Kidney (tissue), 14 donors: ENCODE measurements around the gene RUFY4. TPM values are rescaled to one million over a fixed set of nuclear protein-coding genes. Genes with fewer than 3 reads are reported as not detected.

ENCODE experiments used
- DNase-seq, 5 donors: peaks; one replicate each; pipeline ENCODE4 v3.0.0-alpha.2; 2013 to 2020
- FAIRE-seq: peaks from 2 replicates; lab custom pipeline; 2012; peaks lifted over from hg19 to GRCh38; lab: Jason Lieb, UNC
- H3K27ac ChIP-seq, 2 donors: one replicate each; pipeline ENCODE4 v1.7.0; 2013; ENCODE audit warnings: low read depth in 2 of 2, low read length in 2 of 2, inconsistent platforms in 1 of 2
- H3K27me3 ChIP-seq: one replicate; pipeline ENCODE4 v1.7.1; 2013; ENCODE audit warnings: low read length, inconsistent platforms; ENCODE audit not compliant: control insufficient read depth, insufficient read depth
- H3K36me3 ChIP-seq, 3 donors: one replicate each; pipeline versions ENCODE4 v1.7.0 to v1.7.1; 2013; ENCODE audit warnings: low read length in 3 of 3, control low read depth in 1 of 3, inconsistent platforms in 1 of 3; ENCODE audit not compliant: insufficient read depth in 3 of 3, control insufficient read depth in 2 of 3
- H3K4me1 ChIP-seq, 3 donors: one replicate each; pipeline versions ENCODE4 v1.7.0 to v1.7.1; 2013; ENCODE audit warnings: low read length in 3 of 3, inconsistent platforms in 1 of 3, low read depth in 1 of 3; ENCODE audit not compliant: control insufficient read depth in 2 of 3, insufficient read depth in 2 of 3
- H3K4me3 ChIP-seq, 3 donors: one replicate each; pipeline versions ENCODE4 v1.7.0 to v1.8.1; 2013; ENCODE audit warnings: low read length in 3 of 3, control low read depth in 1 of 3, inconsistent platforms in 1 of 3
- H3K9ac ChIP-seq, 3 donors: one replicate each; pipeline versions ENCODE4 v1.7.0 to v1.7.1; 2013; ENCODE audit warnings: low read length in 3 of 3, control low read depth in 1 of 3, inconsistent platforms in 1 of 3
- H3K9me3 ChIP-seq, 3 donors: one replicate each; pipeline versions ENCODE4 v1.7.0 to v1.7.1; 2013; ENCODE audit warnings: low read length in 3 of 3, control low read depth in 1 of 3, inconsistent platforms in 1 of 3; ENCODE audit not compliant: control insufficient read depth in 2 of 3, insufficient read depth in 1 of 3
- CTCF ChIP-seq: IDR thresholded peaks from 3 replicates; pipeline ENCODE4 v1.5.1; 2012; ENCODE audit warnings: mild to moderate bottlenecking, moderate library complexity, borderline replicate concordance; ENCODE audit not compliant: insufficient read depth; ENCODE audit errors: extremely low read depth
- intact Hi-C: fragments of 100-400 bp; cut with DNase I; formaldehyde crosslinking; loops from one replicate; pipeline ENCODE4 v1.11.1; 2022
- polyA plus RNA-seq: library from polyadenylated mRNA; stranded (reverse); fragments of 350-450 nt; fragmentation: Illumina TruSeq; extraction: RNeasy Lipid Tissue Mini Kit (QIAGEN cat#74804); gene quantifications from one replicate; pipeline ENCODE4 v1.2.3, GENCODE V29; 2014; ENCODE audit warnings: low read depth, low replicate concordance; ENCODE audit not compliant: insufficient read depth
- total RNA-seq: library from RNA; stranded (reverse); fragmentation: NEBNext Ultra II Directional; extraction: Animal tissue kit (Norgen Biotek cat#: 25700); gene quantifications from one replicate; pipeline ENCODE4 v1.2.1, GENCODE V29; 2021
- donor health status: control.
- donor health status: control.
- donor health status: control.
- donor health status: control.
- donor health status: control.
- donor health status: DM: yes; HTN: yes; CAD: no.
- donor health status: Normal renal cell carcinoma (clear cell type).

RUFY4 gene
- total and polyA plus RNA-seq, 2 donors from 2014 or later = 0.69 TPM; not detected in 1

DNA sequence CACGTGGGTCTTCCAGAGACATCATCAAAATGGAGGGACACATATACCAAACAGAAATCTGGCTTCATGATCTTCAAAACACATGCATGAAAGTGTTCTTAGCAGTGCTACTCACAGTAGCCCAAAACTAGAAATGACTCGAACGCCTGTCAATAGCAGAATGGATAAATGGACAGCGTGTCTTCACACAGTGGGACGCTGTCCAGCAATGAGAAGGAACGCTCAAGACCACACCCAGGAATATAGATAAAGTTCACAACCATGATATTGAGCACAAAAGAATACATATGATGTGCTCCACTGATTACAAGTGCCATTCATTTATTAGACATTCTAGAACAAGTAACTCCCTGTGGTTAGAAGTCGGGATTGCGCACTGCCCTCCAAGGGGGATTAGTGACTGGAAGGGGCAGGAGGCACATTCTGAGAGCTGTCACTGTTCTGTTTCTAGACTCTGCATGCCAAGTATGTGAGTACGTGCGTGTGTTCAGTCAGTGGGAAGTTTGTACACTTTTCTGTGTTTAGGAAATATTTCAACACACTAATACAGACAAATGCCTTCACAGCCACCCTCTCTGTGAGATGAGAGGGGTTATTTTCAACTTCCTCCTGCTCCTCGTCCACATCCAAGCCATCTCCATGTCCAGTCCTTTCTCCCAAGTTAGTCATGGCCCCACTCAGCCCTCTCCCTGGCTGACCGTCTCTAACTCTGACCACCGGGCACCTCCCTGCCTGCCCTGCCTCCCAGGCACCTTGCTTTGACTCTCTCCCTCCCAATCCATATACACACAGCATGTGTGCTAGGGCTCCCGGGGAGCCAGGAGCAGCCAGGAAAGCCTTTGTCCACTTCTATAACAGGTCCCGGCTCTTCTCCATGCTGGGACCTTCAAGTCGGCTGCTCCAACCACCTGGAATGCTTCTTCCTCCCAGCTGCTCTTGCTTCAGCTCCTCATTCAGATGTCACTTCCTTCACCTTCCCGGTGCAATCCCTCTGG, 39.4 kb upstream of the RUFY4 start:
- no peaks in the 10 kb centered on the region for H3K36me3 ChIP-seq
- no peak for FAIRE-seq
- H3K4me3 ChIP-seq = no peak overlapping the region
- H3K4me1 ChIP-seq = peaks cover 0 to 5% (median 2%) of the 10 kb centered on the region in 3 donors
- peaks cover 3% of the 10 kb centered on the region for H3K27me3 ChIP-seq
- no peak overlapping the region for H3K27ac ChIP-seq
- no peak for TF ChIP-seq CTCF
- no peak for DNase-seq
- intact Hi-C loops = no loop called here
- H3K9me3 ChIP-seq = peaks cover 0 to 4% (median 0%) of the 10 kb centered on the region in 3 donors
- no peak overlapping the region for H3K9ac ChIP-seq

DNA sequence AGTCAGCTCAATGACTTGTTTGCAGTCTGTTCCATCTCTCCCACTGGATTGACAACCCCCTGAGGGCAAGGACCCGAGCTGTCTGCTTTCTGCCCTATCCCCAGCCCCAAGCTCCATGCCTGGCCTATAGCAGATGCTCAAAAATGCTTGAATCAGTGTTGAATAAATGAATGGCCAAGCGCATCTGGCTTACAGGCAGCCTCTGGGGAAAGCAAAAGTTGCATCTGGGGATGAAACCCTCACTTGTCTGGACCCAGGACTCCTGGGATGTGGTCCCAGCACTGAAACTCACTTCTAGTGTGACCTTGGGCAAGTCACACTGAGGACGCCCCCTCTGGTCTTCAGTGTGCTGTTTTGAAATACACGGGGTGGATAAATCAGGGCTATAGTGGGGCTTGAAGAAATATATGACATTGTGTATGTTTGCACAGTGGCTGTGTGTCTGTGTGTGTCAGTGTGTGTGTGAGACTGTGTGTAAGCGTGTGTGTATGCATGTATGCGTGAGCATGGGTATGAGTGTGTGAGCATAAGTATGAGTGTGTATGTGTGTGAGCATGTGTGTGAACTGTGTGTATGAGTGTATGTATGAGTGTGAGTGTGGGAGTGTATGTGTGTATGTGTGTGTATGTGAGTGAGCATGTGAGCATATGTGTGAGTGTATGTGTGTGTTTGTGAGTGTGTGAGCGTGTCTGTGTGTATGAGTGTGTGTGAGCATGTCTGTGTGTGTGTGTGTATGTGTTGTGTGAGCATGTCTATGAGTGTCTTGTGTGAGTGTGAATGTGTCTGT, 38.5 kb upstream of the RUFY4 start:
- H3K27ac ChIP-seq = no peak overlapping the region
- intact Hi-C loops = no loop called here
- no peak for TF ChIP-seq CTCF
- H3K27me3 ChIP-seq = peaks cover 3% of the 10 kb centered on the region
- H3K4me1 ChIP-seq = peaks cover 0 to 5% (median 2%) of the 10 kb centered on the region in 3 donors
- DNase-seq = no peak
- H3K9me3 ChIP-seq = peaks cover 0 to 4% (median 0%) of the 10 kb centered on the region in 3 donors
- H3K9ac ChIP-seq = no peak overlapping the region
- no peak for FAIRE-seq
- H3K4me3 ChIP-seq = peak overlapping the region in 1 of 3 donors; percentile 13
- H3K36me3 ChIP-seq = no peaks in the 10 kb centered on the region

DNA sequence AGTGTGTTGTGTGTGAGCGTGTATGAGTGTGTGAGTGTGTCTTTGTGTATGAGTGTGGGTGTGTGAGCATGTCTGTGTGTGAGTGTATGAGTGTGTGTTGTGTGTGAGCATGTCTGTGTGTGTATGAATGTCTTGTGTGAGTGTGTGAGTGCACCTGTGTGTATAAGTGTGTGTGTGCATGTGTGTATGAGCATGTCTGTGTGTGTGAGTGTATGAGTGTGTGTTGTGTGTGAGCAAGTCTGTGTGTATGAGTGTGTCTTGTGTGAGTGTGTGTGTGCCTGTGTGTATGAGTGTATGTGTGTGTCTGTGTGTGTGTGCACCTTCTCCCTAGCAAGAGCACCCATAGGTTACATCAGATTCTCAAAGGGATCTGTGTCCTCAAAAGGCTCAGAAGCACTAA, 37.8 kb upstream of the RUFY4 start:
- intact Hi-C loops = no loop called here

More for the DNA sequence above, 37.8 kb upstream of the RUFY4 start:
- no peak overlapping the region for H3K27ac ChIP-seq
- H3K9me3 ChIP-seq = peaks cover 0 to 4% (median 0%) of the 10 kb centered on the region in 3 donors
- H3K27me3 ChIP-seq = peaks cover 3% of the 10 kb centered on the region
- no peaks in the 10 kb centered on the region for H3K36me3 ChIP-seq
- peaks cover 0 to 5% (median 2%) of the 10 kb centered on the region in 3 donors for H3K4me1 ChIP-seq
- no peak for TF ChIP-seq CTCF
- H3K9ac ChIP-seq = no peak overlapping the region
- DNase-seq (no peak), FAIRE-seq (no peak)
- peak overlapping the region in 1 of 3 donors; percentile 13 for H3K4me3 ChIP-seq
